HFFc6 (cell line): ENCODE results near the gene TMEM248. TPM values are rescaled to one million over a fixed set of nuclear protein-coding genes. Genes with fewer than 3 reads are reported as not detected.
A peak's percentile ranks its signal among the peaks of the same experiment; 100 is the strongest.
"Not testable (repeated sequence)": the region's sequence is repeated elsewhere in the genome, so short reads cannot be mapped to it uniquely, and the experiment has no call there.

Experiments
- DNase-seq: peaks from one replicate; pipeline ENCODE4 v3.0.0-alpha.2; 2018
- H3K27ac Mint-ChIP-seq: 2 replicates; pipeline ENCODE4 v1.8.0; 2020; ENCODE audit warnings: mild to moderate bottlenecking, mixed read lengths
- H3K27me3 Mint-ChIP-seq: 2 replicates; pipeline ENCODE4 v1.8.0; 2021; ENCODE audit warnings: mild to moderate bottlenecking, moderate library complexity, mixed read lengths; ENCODE audit not compliant: insufficient read depth
- H3K36me3 Mint-ChIP-seq: 2 replicates; pipeline ENCODE4 v1.8.0; 2021; ENCODE audit warnings: low read depth, mixed read lengths
- H3K4me1 Mint-ChIP-seq: 2 replicates; pipeline ENCODE4 v1.8.0; 2020; ENCODE audit warnings: low read depth, mixed read lengths
- H3K4me3 Mint-ChIP-seq: 2 replicates; pipeline ENCODE4 v1.8.0; 2020; ENCODE audit warnings: mild to moderate bottlenecking, moderate library complexity, mixed read lengths
- H3K9me3 Mint-ChIP-seq: 2 replicates; pipeline ENCODE4 v1.8.0; 2020; ENCODE audit warnings: mild to moderate bottlenecking, mixed read lengths
- CTCF ChIP-seq: fragments of 200-600 bp; sonication (generic); IDR thresholded peaks from 2 replicates; pipeline ENCODE4 v1.5.0; 2021; ENCODE audit warnings: antibody characterized with exemption, mild to moderate bottlenecking
- total RNA-seq, 6 experiments: library from RNA; stranded (reverse); fragmentation: NEBNext Ultra II Directional; extraction: Animal tissue kit (Norgen Biotek cat#: 25700); gene quantifications; 2 replicates in 1 of 6; 3 replicates in 5 of 6; pipeline ENCODE4 v1.2.3, GENCODE V29; 2021

TMEM248 gene
- total RNA-seq, 6 experiments from 2014 or later = 97.1 to 128 (median 117) TPM

DNA sequence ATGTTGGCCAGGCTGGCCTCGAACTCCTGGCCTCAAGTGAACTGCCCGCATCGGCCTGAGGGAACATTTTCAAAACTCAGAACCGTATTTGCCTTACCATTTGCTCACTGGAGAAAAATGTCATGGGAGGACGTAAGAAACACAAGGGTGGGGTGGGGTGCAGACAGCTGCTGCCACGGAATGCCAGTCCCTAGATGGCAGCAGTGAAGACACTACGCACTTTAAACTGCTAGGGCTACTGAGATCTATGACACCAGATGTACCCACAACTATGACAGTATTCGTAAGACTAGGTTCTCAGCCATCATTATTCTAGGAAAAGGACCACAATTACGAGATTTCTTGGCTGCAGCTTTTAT, 73.6 kb downstream of the TMEM248 start:
- peak; percentile 93 for DNase-seq
- H3K36me3 Mint-ChIP-seq = peaks cover 28% of the 10 kb centered on the region
- H3K4me3 Mint-ChIP-seq = peak overlapping the region; percentile 97
- H3K27ac Mint-ChIP-seq = peak overlapping the region; percentile 99
- peaks cover 16% of the 10 kb centered on the region for H3K4me1 Mint-ChIP-seq
- H3K27me3 Mint-ChIP-seq = peaks cover 10% of the 10 kb centered on the region
- H3K9me3 Mint-ChIP-seq = not testable (repeated sequence)
- TF ChIP-seq CTCF = peak; percentile 63

GRCh38 chr7:66995050-66995776, 74.2 kb downstream of the TMEM248 start, which contains the start of gene SBDS:
SBDS (minus strand) TSS chr7:66995586; CDS start chr7:66995417, 169 bp downstream.
- not testable (repeated sequence) for H3K9me3 Mint-ChIP-seq
- peak within 1 kb of the TSS; percentile 99 for H3K27ac Mint-ChIP-seq
- DNase-seq = peak; percentile 99
- H3K4me3 Mint-ChIP-seq = peak within 1 kb of the TSS; percentile 97
- H3K36me3 Mint-ChIP-seq = peaks cover 28% of the 10 kb centered on the region
- TF ChIP-seq CTCF = peak; percentile 33; the same call in 1 of the 2 replicates
- H3K27me3 Mint-ChIP-seq = peaks cover 10% of the 10 kb centered on the region
- peaks cover 16% of the 10 kb centered on the region for H3K4me1 Mint-ChIP-seq

GRCh38 chr7:66996444-66997191, 75.6 kb downstream of the TMEM248 start, which contains the start of gene TYW1:
TYW1 (plus strand) TSS chr7:66996833; CDS start chr7:66996979, 146 bp downstream.
- not testable (repeated sequence) for H3K9me3 Mint-ChIP-seq
- Mint-ChIP-seq H3K4me3 (peak within 1 kb of the TSS; percentile 97), H3K4me1 (peaks cover 16% of the 10 kb centered on the region), H3K36me3 (peaks cover 27% of the 10 kb centered on the region), H3K27ac (peak within 1 kb of the TSS; percentile 99), H3K27me3 (peaks cover 10% of the 10 kb centered on the region)
- peak; percentile 99 for DNase-seq

GRCh38 chr7:67000601-67001258, 79.7 kb downstream of the TMEM248 start:
- H3K9me3 Mint-ChIP-seq = not testable (repeated sequence)

DNA sequence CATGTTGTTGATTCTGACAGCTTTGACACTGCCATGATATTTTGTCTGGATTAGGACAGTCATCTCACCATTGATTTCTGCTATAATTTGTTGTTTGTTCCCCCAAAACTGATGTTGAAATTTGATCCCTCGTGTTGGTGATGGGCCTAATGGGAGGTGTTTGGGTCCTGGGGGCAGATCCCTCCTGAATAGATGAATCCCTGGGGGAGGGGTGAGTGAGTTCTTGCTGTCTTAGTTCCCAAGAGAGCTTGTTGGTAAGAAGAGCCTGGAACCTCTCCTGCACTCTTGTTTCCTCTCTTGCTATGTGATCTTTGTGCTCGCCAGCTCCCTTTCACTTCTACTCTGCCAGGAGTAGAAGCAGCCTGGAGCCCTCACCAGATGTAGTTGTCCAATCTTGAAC, 83.1 kb downstream of the TMEM248 start:
- not testable (repeated sequence) for H3K9me3 Mint-ChIP-seq, H3K27ac Mint-ChIP-seq, H3K27me3 Mint-ChIP-seq, DNase-seq, H3K36me3 Mint-ChIP-seq, H3K4me3 Mint-ChIP-seq, H3K4me1 Mint-ChIP-seq

More at GRCh38 chr7:67000601-67001258, 79.7 kb downstream of the TMEM248 start:
- TF ChIP-seq CTCF = peak; percentile 75
- not testable (repeated sequence) for H3K4me3 Mint-ChIP-seq, H3K27me3 Mint-ChIP-seq, H3K4me1 Mint-ChIP-seq, H3K27ac Mint-ChIP-seq, H3K36me3 Mint-ChIP-seq
- peak; percentile 59 for DNase-seq

DNA sequence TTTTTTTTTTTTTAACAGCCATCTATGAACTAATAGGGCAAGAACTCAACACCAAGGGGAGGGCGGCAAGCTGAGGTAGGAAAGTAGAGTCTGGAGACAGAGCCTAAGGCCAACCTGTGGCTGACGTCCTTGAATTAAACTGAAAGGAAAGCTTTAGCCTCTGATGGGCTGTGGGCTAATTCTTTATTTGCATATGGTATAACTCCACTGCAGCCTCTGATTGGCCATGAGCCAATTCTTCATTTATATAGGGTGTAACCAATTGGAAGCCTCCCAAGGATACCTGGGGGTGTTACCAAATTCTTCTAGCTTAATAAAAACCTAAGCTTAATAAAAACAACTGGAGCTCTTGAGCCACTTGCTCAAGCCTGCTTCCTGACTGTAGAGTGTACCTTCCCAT, 85.9 kb downstream of the TMEM248 start:
- Mint-ChIP-seq H3K27me3 (no peaks in the 10 kb centered on the region), H3K4me1 (no peaks in the 10 kb centered on the region), H3K27ac (no peak overlapping the region), H3K36me3 (peaks cover 9% of the 10 kb centered on the region), H3K4me3 (no peak overlapping the region), H3K9me3 (no peaks in the 10 kb centered on the region)
- no peak for TF ChIP-seq CTCF
- DNase-seq = no peak

Other genes with a start within 250 kb of the TMEM248 start
- gene RABGEF1, start 180.5 kb upstream of the TMEM248 start, total RNA-seq = 10 to 100 TPM; 38.6 to 45.3 (median 42.5) TPM
- 100 to 1,000 TPM; 164 to 212 (median 168) TPM for gene SBDS, start 74.4 kb downstream of the TMEM248 start, total RNA-seq
- gene TYW1, start 75.6 kb downstream of the TMEM248 start, total RNA-seq = 10 to 100 TPM; 12.7 to 18.1 (median 15.3) TPM